GM12801 (cell line): Measurements from ENCODE around the gene GNAS.

ENCODE experiments used
- CTCF ChIP-seq: IDR thresholded peaks from one replicate; pipeline ENCODE4 v1.5.1; 2011; ENCODE audit warnings: control low read depth; ENCODE audit not compliant: insufficient read length; ENCODE audit errors: extremely low read depth

GNAS gene

GRCh38 chr20:58906111-58906510 is 53.6 kb downstream of the GNAS start:
- TF ChIP-seq CTCF: no peak

- TF ChIP-seq CTCF: no peak
Measured at GRCh38 chr20:58906894-58907293, 54.4 kb downstream of the GNAS start.

- TF ChIP-seq CTCF: no peak
Measured at GRCh38 chr20:58907320-58908137, 55.0 kb downstream of the GNAS start.

GRCh38 chr20:58908221-58908620 is 55.7 kb downstream of the GNAS start:
- no peak for TF ChIP-seq CTCF

- TF ChIP-seq CTCF: no peak
Measured at GRCh38 chr20:58908941-58909340, 56.4 kb downstream of the GNAS start.

- TF ChIP-seq CTCF: no peak
Measured at GRCh38 chr20:58909585-58909984, 57.1 kb downstream of the GNAS start.

GRCh38 chr20:58910473-58910872 is 58.0 kb downstream of the GNAS start:
- no peak for TF ChIP-seq CTCF
